GM18520 (cell line): ENCODE data around the gene CALD1.
A peak's percentile ranks its signal among the peaks of the same experiment; 100 is the strongest.

ENCODE experiments used
- ATAC-seq: cut with Tn5 transposase; IDR thresholded peaks from one replicate; pipeline ENCODE4 v1.9.1; 2021; ENCODE audit not compliant: unreplicated experiment

Gene CALD1

DNA sequence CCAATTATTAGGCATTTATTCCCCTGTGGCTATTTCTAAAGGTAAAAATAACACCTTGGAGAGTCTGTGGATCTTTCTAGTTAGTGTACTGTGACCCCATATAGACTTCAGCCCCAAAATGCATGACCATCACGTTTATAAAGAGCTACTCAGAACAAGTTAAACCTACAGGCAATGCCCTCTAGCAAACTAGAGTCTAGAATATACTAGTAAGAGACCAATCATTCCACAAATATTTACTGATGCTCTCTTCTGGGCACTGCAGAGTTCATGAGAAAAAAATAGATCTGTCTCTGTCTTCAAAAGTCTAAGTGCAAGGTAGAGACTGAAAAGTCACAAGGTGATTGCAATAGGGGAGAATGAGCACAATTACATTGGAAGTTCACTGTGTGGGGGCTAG is 20.5 kb upstream of the CALD1 start:
- ATAC-seq: no peak

DNA sequence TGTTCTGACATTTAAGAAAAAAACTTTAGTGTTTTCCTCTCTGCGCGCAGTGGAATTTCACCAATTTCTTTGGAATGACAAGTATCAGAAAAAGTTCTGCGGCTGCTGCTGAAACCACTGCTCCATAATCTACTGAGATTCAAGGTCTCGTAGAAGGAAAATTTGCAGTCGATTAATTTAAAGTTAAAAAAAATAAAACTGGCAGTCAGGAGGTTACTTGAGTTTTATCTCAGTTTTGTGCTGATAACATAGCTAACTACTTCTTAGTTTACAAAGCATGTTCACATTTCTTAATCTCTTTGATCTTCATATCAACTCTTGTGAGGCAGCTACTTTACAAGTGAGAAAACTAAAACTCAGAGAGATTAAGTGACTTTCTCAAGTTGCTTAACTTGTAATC is 18.2 kb upstream of the CALD1 start:
- no peak for ATAC-seq

GRCh38 chr7:134763960-134764359 is 15.5 kb upstream of the CALD1 start:
- ATAC-seq: no peak

- no peak for ATAC-seq
These were observed 15.1 kb upstream of the CALD1 start for GRCh38 chr7:134764365-134764764.

DNA sequence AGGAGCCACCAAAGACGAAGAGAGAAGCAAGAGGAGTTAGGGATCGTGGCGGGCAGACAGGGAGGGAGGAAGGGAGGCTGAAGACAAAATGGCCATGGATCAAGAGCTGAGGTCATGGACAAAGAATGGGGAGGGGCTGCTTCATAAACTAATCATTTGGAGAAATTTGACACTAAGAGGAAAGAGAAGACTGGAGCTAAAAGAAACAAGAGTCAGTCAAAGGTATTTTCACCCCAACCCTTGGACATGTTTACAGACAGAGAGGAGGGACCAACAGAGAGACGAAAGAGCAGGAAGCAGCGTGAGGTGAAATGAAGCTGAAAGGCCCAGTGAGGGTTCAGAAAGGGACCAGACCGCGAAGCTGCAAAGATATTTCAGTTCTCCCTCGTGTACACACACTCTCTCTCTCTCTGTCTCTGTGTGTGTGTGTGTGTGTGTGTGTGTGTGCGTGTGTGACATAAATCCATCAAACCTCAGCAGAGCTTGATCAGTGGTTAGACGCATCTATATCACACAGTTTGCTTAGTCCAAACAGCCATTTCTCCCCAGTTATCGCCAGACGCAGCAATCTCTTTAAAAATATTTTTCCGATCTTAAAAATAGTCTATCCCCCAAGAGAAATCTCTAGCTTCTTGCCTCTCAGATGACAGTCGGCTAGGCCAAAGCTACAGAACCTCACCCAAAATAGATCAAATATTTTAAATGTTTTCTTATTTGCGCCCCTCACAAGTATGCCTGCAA is 12.5 kb upstream of the CALD1 start:
- ATAC-seq: peak; percentile 40

DNA sequence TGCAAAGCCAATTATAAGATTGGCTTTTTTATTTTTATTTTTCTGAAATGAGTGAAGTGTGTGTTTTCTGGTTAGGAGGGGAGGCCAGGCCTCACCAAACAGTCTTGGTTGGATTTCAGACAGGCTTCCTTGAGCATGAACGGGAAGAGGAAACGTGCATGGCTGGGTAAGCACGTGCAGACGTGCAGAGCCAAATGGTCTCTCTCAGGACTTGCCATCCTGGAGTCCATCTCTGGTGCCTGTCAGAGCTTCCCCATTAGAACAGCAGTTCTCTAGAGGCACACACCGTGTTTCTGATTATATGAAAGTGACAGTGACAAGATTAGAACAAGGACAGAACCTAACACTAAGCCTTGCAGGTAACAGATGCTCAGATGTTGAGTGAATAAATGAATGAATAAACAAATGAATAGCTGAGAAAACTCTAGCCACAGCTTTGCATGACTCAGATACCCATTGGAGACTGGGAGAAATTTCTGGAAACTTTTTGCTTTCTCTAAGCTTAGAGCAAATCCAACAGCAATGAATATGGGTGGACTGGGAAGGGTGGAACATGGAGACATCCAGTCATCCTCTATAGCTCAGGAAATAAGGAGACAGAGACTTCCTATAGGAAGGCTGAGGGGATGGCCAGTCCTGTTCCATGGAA is 11.8 kb upstream of the CALD1 start:
- no peak for ATAC-seq

- no peak for ATAC-seq
These were observed 11.2 kb upstream of the CALD1 start for GRCh38 chr7:134768243-134768642.

- ATAC-seq: no peak
These were observed 8.8 kb upstream of the CALD1 start for GRCh38 chr7:134770676-134771075.

DNA sequence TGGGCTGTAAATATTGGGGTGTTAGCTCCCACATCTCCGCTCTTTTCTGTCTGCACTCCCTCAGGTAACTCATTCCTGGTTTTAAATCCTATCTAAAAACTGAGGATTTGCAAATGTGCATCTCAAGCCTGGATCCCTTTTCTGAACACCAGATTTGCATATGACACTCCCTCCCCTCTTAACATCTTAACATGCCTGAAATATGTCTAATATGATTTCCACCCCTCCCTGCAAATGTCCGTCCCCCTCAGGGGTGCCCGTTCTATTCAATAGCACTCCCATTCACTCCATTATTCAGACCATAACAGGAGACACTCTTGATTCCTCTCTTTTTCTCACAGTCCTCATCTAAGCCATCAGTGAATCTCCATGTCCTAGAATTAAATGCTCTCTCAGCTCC is 8.3 kb upstream of the CALD1 start:
- no peak for ATAC-seq

DNA sequence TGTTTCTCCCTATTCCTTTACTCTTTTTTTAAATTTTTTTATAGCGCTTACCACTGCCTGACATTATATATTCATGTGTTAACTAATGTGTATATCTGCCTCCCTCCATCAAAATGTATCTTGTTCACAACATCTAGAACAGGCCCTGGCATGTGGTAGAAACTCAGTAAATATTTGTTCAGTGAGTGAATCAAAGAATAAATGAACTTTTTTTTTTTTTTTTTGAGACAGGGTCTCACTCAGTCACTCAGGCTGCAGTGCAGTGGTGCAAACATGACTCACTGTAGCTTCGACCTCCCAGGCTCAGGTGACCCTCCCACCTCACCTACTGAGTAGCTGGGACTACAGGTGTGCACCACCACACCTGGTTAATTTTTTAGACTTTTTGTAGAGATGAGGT is 7.5 kb upstream of the CALD1 start:
- no peak for ATAC-seq

DNA sequence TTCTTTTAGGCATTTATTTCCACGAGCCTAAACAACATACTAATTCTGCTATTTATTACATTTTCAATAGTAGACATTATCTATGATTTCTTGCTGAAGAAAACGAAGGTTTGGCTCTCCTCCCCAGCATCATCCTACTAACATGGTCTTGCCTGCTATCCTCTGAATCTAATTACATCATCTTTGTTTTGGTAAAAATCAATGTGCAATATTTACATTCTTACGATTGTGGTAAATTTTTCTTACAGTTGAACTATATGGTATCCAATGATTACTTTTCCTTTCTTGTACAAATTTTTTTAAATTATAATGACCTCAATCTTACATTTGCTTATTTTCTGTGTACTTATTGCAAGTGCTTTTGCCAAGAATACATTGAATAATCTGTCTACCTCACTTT is 7.0 kb upstream of the CALD1 start:
- ATAC-seq: no peak

- no peak for ATAC-seq
These were observed 6.3 kb upstream of the CALD1 start for GRCh38 chr7:134773164-134773563.

- no peak for ATAC-seq
These were observed 5.3 kb upstream of the CALD1 start for GRCh38 chr7:134774119-134774518.

- no peak for ATAC-seq
These were observed 2.0 kb upstream of the CALD1 start for GRCh38 chr7:134777470-134777869.

DNA sequence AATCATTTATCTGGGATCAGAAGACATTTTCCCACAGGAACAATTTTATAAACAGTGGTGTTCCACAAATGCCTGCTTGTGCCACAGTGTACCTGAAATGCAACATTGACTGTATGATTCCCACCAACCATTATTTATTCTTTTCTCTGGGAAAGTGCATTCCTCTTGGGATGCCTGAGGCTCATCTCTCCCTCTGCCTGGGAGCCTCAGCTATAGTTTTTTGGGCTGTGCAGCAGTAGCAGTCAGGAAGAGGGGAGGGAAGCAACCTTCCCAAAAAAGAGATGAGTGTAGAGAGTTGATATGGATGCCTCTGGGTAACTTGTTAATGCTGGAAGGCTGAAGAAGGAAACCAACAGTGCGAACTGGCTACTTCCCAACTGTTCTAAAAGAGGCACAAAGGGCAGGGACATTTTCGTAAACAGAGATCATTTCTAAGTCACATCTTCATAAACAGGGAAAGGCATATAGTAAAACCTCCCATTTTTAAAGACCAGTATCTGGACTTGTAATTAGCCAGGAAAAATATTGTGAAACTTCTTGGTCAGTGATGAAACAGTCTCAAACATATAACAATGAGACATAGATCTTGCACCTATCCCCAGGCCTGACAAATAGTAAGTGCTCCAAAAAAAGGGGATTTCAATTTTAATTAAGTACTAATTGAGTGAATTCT is 1.4 kb upstream of the CALD1 start:
- no peak for ATAC-seq

DNA sequence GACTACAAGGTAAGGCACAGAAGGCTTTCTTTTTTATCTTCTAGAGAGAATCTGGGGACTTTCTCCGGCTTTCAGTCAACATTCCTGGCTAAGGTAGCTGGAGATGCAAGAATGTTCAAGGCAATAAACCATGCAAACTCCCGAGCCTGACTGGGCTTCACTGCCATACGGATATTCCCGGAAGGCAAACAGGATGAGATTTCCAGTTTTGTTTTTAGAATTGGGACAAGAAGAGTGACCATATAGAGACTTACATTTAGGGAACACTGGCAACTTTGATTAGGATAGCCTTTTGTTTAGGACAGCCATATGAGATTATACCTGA is 269 bp downstream of the CALD1 start:
- no peak for ATAC-seq

- no peak for ATAC-seq
These were observed 863 bp downstream of the CALD1 start for GRCh38 chr7:134780166-134780828.

DNA sequence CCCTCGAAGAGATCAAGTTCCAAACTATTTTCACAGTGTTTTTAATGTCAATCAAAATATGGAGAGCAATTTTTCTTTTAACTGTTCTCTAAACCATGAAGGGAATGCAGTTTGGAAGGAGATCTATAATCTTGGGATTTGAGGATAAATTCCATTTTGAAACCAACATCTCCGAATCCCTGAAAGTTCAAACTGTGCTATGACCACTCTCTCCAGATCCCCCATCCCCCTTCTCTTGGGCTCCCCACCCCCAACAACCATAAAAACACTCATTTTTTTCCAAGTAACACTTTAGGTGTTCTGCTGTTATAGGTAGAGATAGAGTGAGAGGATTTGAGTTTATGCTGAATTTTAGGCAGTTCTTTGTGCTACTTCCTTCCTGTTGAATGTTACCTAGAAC is 1.7 kb downstream of the CALD1 start:
- ATAC-seq: no peak

DNA sequence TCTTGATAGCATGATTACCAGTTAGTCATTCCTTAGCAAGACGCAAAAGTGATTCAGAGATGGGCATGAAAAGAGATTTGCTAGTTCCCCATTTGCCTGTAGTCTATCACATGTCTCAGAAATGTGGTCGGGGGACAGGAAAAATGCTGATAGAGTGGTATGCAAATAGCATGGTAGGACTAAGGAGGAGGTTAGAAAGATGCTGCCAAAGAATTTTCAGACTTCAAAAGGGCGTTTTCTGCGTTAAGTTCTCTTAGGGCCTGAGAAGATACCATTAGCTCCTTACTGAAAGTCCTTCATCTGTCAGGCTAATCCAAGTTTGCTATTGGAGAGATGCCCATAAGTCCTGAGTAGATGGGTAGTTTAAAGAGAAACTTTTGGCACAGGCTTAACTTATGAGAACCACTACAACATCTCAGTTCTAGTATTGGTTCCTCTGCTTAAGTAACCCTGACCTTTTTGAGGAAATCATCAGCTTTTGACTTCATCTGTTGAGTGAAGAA is 2.7 kb downstream of the CALD1 start:
- ATAC-seq: peak; percentile 70

DNA sequence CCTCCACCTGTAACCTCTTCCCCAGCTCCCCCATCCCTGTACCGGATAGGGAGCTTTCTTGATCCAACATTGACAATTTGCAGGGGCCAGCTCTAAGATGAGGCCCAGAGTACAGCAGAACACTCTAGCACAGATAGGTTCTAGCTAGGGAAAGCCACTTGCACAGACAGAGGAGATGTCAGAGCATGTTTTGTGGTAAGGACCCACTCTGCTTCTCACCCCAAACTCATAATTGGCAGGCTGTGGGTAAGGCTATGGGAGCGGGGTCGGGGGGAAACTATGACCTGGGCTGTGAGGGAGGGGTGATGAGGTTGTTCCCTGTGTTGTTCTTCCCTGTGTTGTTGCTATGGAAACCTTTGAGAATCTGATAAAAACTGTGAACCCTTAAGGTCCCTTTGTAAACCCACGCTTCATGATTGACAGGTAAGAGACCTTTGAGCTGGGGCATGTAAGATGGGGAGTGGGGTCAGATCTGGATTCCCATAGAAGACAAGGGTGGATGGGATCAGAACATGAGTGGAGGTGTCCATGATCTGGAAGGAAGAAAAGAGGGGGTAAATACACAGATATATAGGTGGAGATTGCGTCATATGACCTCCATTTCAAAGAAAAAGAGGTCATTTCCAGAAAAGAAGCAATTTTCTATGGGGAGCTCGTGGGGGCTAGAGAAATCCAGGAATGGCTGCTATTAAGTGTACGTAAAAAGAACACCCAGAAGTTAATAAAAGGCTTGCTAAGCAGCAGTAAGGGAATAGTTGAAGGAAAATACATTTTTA is 4.0 kb downstream of the CALD1 start:
- no peak for ATAC-seq
